Fibroblast of mammary gland (primary cell): ENCODE measurements around the gene ABR.

Source experiments
- DNase-seq: peaks from one replicate; pipeline ENCODE4 v3.0.0-alpha.2; 2010; ENCODE audit warnings: low read depth
- H3K4me3 ChIP-seq: 2 replicates; pipeline ENCODE4 v1.5.1; 2011; ENCODE audit warnings: low read depth, mild to moderate bottlenecking, low read length, moderate library complexity; ENCODE audit not compliant: control insufficient read depth
- TF ChIP-seq, protein P1 (sequence below): conservative IDR thresholded peaks from 2 replicates; pipeline ENCODE4 v1.5.1; 2011; ENCODE audit warnings: low read depth, low read length, inconsistent platforms; ENCODE audit not compliant: control insufficient read depth, insufficient read depth

Gene ABR

DNA sequence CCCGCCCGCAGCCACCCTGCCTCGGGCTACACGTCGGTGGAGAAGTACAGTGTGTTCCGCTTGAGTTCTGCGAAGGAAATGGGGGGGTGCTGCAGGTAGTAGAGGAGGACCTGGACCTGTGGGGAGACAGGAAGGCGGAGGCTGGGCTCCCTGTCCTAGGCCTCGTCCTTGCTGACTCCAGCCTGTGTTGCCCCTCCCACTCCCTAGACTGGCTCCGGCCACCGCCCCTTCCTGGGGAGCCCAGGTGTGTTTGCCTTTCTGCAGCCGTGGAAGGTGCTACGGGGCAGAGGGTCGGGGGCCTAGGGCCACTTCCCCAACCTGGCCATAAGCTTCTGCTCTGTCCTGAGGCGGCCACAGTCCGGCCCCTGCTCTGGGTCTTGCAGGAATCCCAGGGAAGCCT lies 173.7 kb downstream of the ABR start:
- TF ChIP-seq, protein P1, sequence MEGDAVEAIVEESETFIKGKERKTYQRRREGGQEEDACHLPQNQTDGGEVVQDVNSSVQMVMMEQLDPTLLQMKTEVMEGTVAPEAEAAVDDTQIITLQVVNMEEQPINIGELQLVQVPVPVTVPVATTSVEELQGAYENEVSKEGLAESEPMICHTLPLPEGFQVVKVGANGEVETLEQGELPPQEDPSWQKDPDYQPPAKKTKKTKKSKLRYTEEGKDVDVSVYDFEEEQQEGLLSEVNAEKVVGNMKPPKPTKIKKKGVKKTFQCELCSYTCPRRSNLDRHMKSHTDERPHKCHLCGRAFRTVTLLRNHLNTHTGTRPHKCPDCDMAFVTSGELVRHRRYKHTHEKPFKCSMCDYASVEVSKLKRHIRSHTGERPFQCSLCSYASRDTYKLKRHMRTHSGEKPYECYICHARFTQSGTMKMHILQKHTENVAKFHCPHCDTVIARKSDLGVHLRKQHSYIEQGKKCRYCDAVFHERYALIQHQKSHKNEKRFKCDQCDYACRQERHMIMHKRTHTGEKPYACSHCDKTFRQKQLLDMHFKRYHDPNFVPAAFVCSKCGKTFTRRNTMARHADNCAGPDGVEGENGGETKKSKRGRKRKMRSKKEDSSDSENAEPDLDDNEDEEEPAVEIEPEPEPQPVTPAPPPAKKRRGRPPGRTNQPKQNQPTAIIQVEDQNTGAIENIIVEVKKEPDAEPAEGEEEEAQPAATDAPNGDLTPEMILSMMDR: no peak
- H3K4me3 ChIP-seq: no peak overlapping the region
- DNase-seq: no peak

DNA sequence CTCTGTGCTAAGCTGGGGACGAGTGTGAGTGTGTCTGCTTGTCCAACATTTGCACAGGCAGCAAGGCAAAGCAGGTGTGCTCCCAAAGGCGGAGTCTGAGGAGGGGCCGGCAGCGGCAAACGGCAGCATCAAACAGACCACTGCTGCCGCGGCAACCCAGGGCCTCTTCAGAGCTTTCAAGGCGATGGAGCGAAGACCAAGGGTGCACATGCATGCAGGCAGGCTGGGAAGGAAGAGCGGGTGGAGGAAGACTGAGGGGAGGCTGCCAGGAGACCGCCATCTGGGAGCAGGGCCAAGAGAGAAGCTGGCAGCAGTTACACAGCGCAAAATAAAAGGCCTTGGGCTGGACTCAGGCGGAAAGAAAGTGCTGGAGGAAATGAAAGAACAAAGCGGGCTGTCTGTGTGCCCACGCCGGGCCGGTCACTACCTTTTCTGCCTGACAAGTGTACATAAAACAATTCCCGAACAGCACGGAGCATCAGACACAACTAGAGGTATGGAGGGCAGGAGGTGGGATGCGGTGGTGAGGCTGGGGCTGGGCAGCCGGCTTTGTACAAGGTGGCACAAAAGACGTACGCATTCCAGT lies 174.3 kb downstream of the ABR start:
- no peak overlapping the region for H3K4me3 ChIP-seq
- DNase-seq: peak; percentile 72
- TF ChIP-seq, protein P1: no peak

DNA sequence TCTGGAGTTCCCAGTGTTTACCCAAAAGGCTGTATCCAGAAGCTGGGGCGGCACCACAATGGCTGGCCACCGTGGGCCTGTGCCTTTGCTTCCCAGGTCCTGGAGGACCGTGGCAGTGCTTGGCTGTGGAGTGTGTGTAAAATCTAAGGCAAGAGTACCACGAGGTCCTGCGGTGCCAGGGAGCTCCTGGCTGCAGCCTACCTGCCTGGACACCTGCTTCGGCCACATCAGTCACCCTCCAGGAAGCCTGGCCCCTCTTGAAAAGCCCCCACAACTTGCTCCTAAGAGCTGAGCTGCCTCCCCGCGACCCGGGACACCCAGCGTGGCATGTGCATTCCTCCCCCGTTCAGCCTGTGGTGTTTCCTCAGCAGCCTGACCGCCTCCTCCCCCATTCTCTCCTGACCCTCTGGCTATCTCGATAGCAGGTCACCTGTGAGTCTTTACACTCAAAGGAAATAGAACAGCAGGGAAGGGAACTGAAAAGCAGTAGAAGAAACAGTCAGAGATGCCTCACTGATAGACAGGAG lies 174.9 kb downstream of the ABR start:
- no peak overlapping the region for H3K4me3 ChIP-seq
- no peak for DNase-seq
- TF ChIP-seq, protein P1: no peak

DNA sequence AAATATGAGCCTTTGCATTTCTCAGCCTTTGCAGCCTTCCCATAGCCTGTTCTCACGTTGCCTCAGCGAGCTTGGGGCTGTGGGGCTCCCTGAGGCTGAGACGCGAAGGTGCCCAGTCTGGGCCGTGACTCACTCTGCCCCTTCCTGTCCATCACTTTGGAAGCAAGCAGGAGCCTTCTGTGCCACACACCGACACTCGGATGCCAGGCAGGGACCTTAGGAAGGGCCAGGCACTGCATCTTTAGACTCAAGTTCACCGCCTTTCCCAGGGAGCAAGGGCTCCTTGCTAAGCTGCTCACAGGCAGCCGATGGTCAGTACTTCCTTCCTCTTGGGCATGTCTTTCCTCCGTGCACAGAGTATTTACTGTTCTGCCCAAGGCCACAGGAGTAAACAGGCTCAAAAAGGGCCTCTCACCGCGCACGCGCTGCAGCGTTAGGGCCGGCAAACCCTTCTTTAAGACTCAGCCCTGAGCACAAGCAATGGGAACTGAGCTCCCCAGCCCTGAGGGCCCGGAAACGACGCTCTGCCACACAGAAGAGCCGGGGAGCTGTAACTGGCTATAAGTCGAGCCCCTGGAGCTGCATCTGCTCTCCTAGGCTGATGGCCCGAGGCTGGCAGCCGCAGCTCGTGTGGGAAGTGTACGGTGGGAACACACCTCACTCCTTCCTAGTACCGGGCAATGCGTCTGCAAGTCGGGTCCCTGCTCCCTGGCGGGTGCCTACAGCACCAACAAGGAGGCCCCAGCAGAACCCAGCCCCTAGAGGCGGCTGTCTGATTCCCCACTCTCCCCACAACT lies 175.6 kb downstream of the ABR start:
- TF ChIP-seq, protein P1: no peak
- DNase-seq: no peak
- H3K4me3 ChIP-seq: no peak overlapping the region

DNA sequence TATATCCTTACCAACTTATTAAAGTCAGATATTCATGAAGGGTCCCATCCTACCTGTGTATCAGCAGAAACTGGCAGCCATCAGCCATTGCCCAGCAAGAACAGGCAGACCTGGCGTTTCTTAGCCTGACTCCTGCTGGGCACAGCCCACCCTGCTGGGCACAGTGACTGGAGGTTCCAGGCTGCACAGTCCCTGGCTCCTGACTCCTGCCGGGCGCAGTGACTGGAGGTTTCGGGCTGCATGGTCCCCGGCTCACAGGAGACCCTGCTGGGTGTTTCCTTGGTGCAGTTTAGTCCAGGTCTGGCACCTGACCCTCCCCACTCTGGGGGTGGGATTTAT lies 176.2 kb downstream of the ABR start:
- H3K4me3 ChIP-seq: no peak overlapping the region
- DNase-seq: no peak
- TF ChIP-seq, protein P1: no peak

DNA sequence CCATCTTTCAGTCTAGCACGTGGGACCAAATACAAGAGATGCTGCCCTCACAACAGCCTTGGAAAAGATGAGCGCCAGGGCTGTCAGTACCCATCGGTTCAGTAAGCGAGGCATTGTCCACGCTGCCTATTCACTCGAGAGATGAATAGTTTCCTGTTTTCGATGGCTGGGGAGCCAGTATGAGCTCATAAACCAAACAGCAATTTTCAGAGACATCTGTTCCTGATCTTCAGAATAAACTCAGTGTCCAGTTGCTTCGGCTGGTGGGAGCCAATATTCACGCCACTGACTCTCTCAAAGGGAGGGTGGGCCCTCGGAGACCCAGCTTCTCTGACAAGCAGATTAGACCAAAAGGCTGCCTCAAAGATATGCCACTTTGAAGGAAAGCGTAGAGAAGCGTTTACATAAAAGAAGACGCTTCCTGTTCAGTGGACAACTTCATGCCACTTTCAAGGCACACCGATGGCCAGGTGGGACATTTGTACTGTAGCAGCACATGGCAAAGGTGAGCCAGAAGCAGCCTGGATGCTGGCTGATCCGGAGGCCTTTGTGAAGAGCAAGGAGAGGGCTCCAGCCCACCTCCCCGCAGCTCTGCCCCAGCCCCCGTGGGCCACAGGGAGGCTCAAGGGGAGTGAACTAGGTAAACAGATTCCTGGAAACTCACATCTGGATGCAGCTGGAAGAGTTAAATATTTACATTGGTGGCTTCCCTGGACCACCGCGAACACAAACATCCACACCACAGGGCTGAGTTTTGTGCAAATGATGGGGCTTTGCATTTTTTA lies 176.8 kb downstream of the ABR start:
- TF ChIP-seq, protein P1: no peak
- no peak overlapping the region for H3K4me3 ChIP-seq
- peak; percentile 88 for DNase-seq
